ENCODE data around the gene SHISA7.

The SHISA7 gene

GRCh38 chr19:55481148-55481793 is 38.2 kb upstream of the SHISA7 start:
- H3K4me3 ChIP-seq (ENCODE audit: control insufficient read depth in 1 of 7, extremely low read depth in 1 of 7, insufficient read depth in 4 of 7, low read depth in 2 of 7, low read length in 6 of 7) = no peak overlapping the region
- H3K9me3 ChIP-seq (ENCODE audit: control extremely low read depth in 1 of 5, control insufficient read depth in 4 of 5, insufficient read depth in 2 of 5, low read depth in 1 of 5, low read length in 4 of 5) = no peaks in the 10 kb centered on the region
- peaks cover 2 to 30% (median 23%) of the 10 kb centered on the region in 4 experiments for H3K4me1 ChIP-seq (ENCODE audit: control extremely low read depth in 1 of 4, control insufficient read depth in 4 of 4, insufficient read depth in 4 of 4, low read length in 3 of 4)
- CTCF ChIA-PET = interaction anchor here (0.6 kb wide), 1 partner anchor 76 kb away, joined by 3 read pairs; no protein-coding TSS in a partner anchor
- no peak for DNase-seq
- peaks cover 0 to 21% (median 9%) of the 10 kb centered on the region in 4 experiments for H3K36me3 ChIP-seq (ENCODE audit: control insufficient read depth in 4 of 4, insufficient read depth in 4 of 4, low read length in 3 of 4)
- H3K27ac ChIP-seq (ENCODE audit: insufficient read depth in 1 of 2, low read depth in 1 of 2, low read length in 2 of 2, poor library complexity in 1 of 2, severe bottlenecking in 2 of 2) = no peak overlapping the region
- WGBS (ENCODE audit: insufficient coverage) = 97% methylated on average over 43 of the region's 52 CpGs
- no peaks in the 10 kb centered on the region for H3K27me3 ChIP-seq (replicated peaks in 2 of 5; ENCODE audit: control insufficient read depth in 4 of 5, insufficient read depth in 5 of 5, low read length in 4 of 5)
- POLR2A ChIA-PET = no interaction called here

GRCh38 chr19:55479451-55480230 is 36.5 kb upstream of the SHISA7 start:
- Histone ChIP-seq H3K27me3 (replicated peaks in 2 of 5; ENCODE audit: control insufficient read depth in 4 of 5, insufficient read depth in 5 of 5, low read length in 4 of 5) (no peaks in the 10 kb centered on the region), H3K9me3 (ENCODE audit: control extremely low read depth in 1 of 5, control insufficient read depth in 4 of 5, insufficient read depth in 2 of 5, low read depth in 1 of 5, low read length in 4 of 5) (no peaks in the 10 kb centered on the region), H3K4me3 (ENCODE audit: control insufficient read depth in 1 of 7, extremely low read depth in 1 of 7, insufficient read depth in 4 of 7, low read depth in 2 of 7, low read length in 6 of 7) (no peak overlapping the region), H3K36me3 (ENCODE audit: control insufficient read depth in 4 of 4, insufficient read depth in 4 of 4, low read length in 3 of 4) (peaks cover 0 to 21% (median 9%) of the 10 kb centered on the region in 4 experiments), H3K4me1 (ENCODE audit: control extremely low read depth in 1 of 4, control insufficient read depth in 4 of 4, insufficient read depth in 4 of 4, low read length in 3 of 4) (peaks cover 2 to 24% (median 19%) of the 10 kb centered on the region in 4 experiments), H3K27ac (ENCODE audit: insufficient read depth in 1 of 2, low read depth in 1 of 2, low read length in 2 of 2, poor library complexity in 1 of 2, severe bottlenecking in 2 of 2) (no peak overlapping the region)
- WGBS (ENCODE audit: insufficient coverage) = 89% methylated on average over 14 of the region's 15 CpGs
- no peak for DNase-seq
- ChIA-PET POLR2A (no interaction called here), CTCF (interaction anchor here (1.6 kb wide), 1 partner anchor 10 kb away, joined by 4 read pairs; no protein-coding TSS in a partner anchor)

GRCh38 chr19:55479045-55479444 is 35.9 kb upstream of the SHISA7 start:
- no peaks in the 10 kb centered on the region for H3K9me3 ChIP-seq (ENCODE audit: control extremely low read depth in 1 of 5, control insufficient read depth in 4 of 5, insufficient read depth in 2 of 5, low read depth in 1 of 5, low read length in 4 of 5)
- peaks cover 2 to 19% (median 13%) of the 10 kb centered on the region in 4 experiments for H3K4me1 ChIP-seq (ENCODE audit: control extremely low read depth in 1 of 4, control insufficient read depth in 4 of 4, insufficient read depth in 4 of 4, low read length in 3 of 4)
- POLR2A ChIA-PET = no interaction called here
- CTCF ChIA-PET = interaction anchor here (0.8 to 1.6 kb wide), 2 partner anchors 10 to 11 kb away, joined by 3 to 4 read pairs; no protein-coding TSS in a partner anchor
- no peak for DNase-seq
- peaks cover 0 to 18% (median 9%) of the 10 kb centered on the region in 4 experiments for H3K36me3 ChIP-seq (ENCODE audit: control insufficient read depth in 4 of 4, insufficient read depth in 4 of 4, low read length in 3 of 4)
- no peak overlapping the region for H3K27ac ChIP-seq (ENCODE audit: insufficient read depth in 1 of 2, low read depth in 1 of 2, low read length in 2 of 2, poor library complexity in 1 of 2, severe bottlenecking in 2 of 2)
- 95% methylated on average over 17 of the region's 17 CpGs for WGBS (ENCODE audit: insufficient coverage)
- H3K4me3 ChIP-seq (ENCODE audit: control insufficient read depth in 1 of 7, extremely low read depth in 1 of 7, insufficient read depth in 4 of 7, low read depth in 2 of 7, low read length in 6 of 7) = no peak overlapping the region
- H3K27me3 ChIP-seq (replicated peaks in 2 of 5; ENCODE audit: control insufficient read depth in 4 of 5, insufficient read depth in 5 of 5, low read length in 4 of 5) = no peaks in the 10 kb centered on the region

DNA sequence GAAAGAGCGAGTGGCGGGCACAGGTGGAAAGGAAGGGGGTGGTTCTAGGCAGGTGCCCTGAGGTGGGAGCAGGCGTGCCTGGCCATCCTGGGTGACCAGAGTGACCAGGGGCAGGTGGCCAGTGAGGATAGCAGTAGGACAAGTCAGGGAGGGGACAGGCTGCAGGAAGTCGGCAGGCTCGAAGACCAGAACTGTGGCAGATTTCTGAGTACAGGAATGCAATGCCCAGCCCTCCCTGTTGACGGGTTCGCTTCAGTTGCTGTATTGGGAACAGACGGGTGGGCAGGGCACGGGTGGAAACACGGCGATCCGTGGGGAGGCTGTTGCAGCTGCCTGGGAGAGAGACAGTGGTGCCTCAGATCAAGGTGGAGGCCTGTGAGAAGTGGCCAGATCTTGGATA is 35.3 kb upstream of the SHISA7 start:
- Histone ChIP-seq H3K27ac (ENCODE audit: insufficient read depth in 1 of 2, low read depth in 1 of 2, low read length in 2 of 2, poor library complexity in 1 of 2, severe bottlenecking in 2 of 2) (no peak overlapping the region), H3K4me3 (ENCODE audit: control insufficient read depth in 1 of 7, extremely low read depth in 1 of 7, insufficient read depth in 4 of 7, low read depth in 2 of 7, low read length in 6 of 7) (no peak overlapping the region), H3K27me3 (replicated peaks in 2 of 5; ENCODE audit: control insufficient read depth in 4 of 5, insufficient read depth in 5 of 5, low read length in 4 of 5) (no peaks in the 10 kb centered on the region), H3K4me1 (ENCODE audit: control extremely low read depth in 1 of 4, control insufficient read depth in 4 of 4, insufficient read depth in 4 of 4, low read length in 3 of 4) (peaks cover 2 to 19% (median 11%) of the 10 kb centered on the region in 4 experiments), H3K9me3 (ENCODE audit: control extremely low read depth in 1 of 5, control insufficient read depth in 4 of 5, insufficient read depth in 2 of 5, low read depth in 1 of 5, low read length in 4 of 5) (no peaks in the 10 kb centered on the region), H3K36me3 (ENCODE audit: control insufficient read depth in 4 of 4, insufficient read depth in 4 of 4, low read length in 3 of 4) (peaks cover 0 to 13% (median 8%) of the 10 kb centered on the region in 4 experiments)
- WGBS (ENCODE audit: insufficient coverage) = over 99% methylated on average over 11 of the region's 12 CpGs
- ChIA-PET POLR2A (no interaction called here), CTCF (interaction anchor here (0.8 to 3.2 kb wide), 3 partner anchors 11 kb away, joined by 3 to 14 read pairs (median 4); no protein-coding TSS in a partner anchor)
- no peak for DNase-seq

DNA sequence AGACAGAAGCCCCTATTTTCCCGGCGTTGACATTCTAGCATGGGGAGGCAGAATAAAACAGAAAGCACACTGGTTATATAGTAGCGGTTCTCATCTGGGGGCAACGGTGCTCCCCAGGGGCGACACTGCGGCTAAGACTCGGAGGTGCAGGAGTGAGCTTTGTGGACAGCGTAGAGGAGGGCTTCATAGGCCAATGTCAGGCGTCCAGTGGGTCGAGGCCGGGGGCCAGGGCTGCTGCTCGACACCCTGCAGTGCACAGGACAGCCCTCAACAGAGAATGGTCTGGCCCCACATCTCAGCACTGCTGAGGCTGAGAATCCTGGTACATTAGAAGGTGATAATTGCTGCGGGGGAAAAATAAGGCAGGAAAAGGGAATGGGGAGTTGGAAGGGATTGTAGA is 34.8 kb upstream of the SHISA7 start:
- Histone ChIP-seq H3K27ac (ENCODE audit: insufficient read depth in 1 of 2, low read depth in 1 of 2, low read length in 2 of 2, poor library complexity in 1 of 2, severe bottlenecking in 2 of 2) (peak overlapping the region in 1 of 2 experiments; percentile 77), H3K4me3 (ENCODE audit: control insufficient read depth in 1 of 7, extremely low read depth in 1 of 7, insufficient read depth in 4 of 7, low read depth in 2 of 7, low read length in 6 of 7) (peak overlapping the region in 2 of 7 experiments; percentile 81 to 89), H3K4me1 (ENCODE audit: control extremely low read depth in 1 of 4, control insufficient read depth in 4 of 4, insufficient read depth in 4 of 4, low read length in 3 of 4) (peaks cover 2 to 19% (median 11%) of the 10 kb centered on the region in 4 experiments)

DNA sequence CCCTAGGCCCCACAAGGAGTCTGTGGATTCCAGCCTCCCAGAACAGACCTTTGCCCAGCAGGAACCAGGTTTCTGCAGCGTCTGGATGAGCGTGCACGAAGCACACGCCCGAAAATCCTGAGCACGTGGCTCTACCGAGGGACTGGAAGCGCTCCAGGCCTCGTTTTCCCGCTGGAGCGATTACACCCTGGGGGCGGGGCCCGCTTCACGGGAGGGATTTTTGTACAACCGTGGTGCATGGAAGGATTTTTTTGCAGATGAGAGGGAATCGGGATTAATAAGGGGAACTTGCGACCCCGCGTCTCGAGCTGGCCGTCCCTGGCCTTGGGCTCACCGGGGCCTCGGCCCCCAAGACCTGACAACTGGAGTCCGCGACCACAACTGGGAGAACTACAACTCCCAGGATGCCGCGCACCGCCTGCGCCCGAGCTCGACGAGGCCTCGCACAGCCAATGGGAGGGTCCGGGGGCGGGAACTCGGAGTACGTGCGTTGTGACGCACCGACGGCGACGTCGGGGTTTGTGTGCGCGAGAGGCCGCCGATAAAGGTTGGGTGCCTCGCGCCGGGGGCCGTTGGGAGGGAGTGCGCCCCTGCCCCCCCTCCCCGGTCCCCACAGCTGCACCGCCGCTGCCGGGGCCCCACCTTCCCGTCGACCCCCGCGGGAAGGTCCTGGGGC is 33.1 kb upstream of the SHISA7 start, which contains the start of gene ZNF628:
ZNF628 (plus strand) TSS at position 518 of the 676 bp plus-strand sequence. CDS start 3,294 bp downstream, outside the sequence.
- Histone ChIP-seq H3K27me3 (replicated peaks in 2 of 5; ENCODE audit: control insufficient read depth in 4 of 5, insufficient read depth in 5 of 5, low read length in 4 of 5) (no peaks in the 10 kb centered on the region), H3K9me3 (ENCODE audit: control extremely low read depth in 1 of 5, control insufficient read depth in 4 of 5, insufficient read depth in 2 of 5, low read depth in 1 of 5, low read length in 4 of 5) (no peaks in the 10 kb centered on the region), H3K27ac (ENCODE audit: insufficient read depth in 1 of 2, low read depth in 1 of 2, low read length in 2 of 2, poor library complexity in 1 of 2, severe bottlenecking in 2 of 2) (peak within 1 kb of the TSS in 1 of 2 experiments; percentile 84), H3K36me3 (ENCODE audit: control insufficient read depth in 4 of 4, insufficient read depth in 4 of 4, low read length in 3 of 4) (peaks cover 0 to 3% (median 2%) of the 10 kb centered on the region in 4 experiments), H3K4me3 (ENCODE audit: control insufficient read depth in 1 of 7, extremely low read depth in 1 of 7, insufficient read depth in 4 of 7, low read depth in 2 of 7, low read length in 6 of 7) (peak within 1 kb of the TSS; percentile 50 to 89 (median 81)), H3K4me1 (ENCODE audit: control extremely low read depth in 1 of 4, control insufficient read depth in 4 of 4, insufficient read depth in 4 of 4, low read length in 3 of 4) (peaks cover 2 to 19% (median 11%) of the 10 kb centered on the region in 4 experiments)
- 2% methylated on average over 52 of the region's 61 CpGs for WGBS (ENCODE audit: insufficient coverage)
- peak; percentile 98 to 99 (median 99) for DNase-seq
- CTCF ChIA-PET = interaction anchor here (0.6 to 3.2 kb wide), 5 partner anchors 9 to 222 kb away, joined by 3 to 14 read pairs (median 3); no protein-coding TSS in a partner anchor
- POLR2A ChIA-PET = interaction anchor here (1.0 to 2.1 kb wide), 5 partner anchors 11 to 124 kb away, joined by 3 to 6 read pairs (median 4); partner anchors contain the start of gene ZNF524

More for the DNA sequence above, 34.8 kb upstream of the SHISA7 start:
- 92% methylated on average over 13 of the region's 13 CpGs for WGBS (ENCODE audit: insufficient coverage)
- ChIA-PET POLR2A (interaction anchor here (2.1 kb wide), 1 partner anchor 9 kb away, joined by 4 read pairs; no protein-coding TSS in a partner anchor), CTCF (interaction anchor here (1.6 to 3.2 kb wide), 2 partner anchors 10 to 11 kb away, joined by 4 to 14 read pairs; no protein-coding TSS in a partner anchor)
- Histone ChIP-seq H3K27me3 (replicated peaks in 2 of 5; ENCODE audit: control insufficient read depth in 4 of 5, insufficient read depth in 5 of 5, low read length in 4 of 5) (no peaks in the 10 kb centered on the region), H3K9me3 (ENCODE audit: control extremely low read depth in 1 of 5, control insufficient read depth in 4 of 5, insufficient read depth in 2 of 5, low read depth in 1 of 5, low read length in 4 of 5) (no peaks in the 10 kb centered on the region), H3K36me3 (ENCODE audit: control insufficient read depth in 4 of 4, insufficient read depth in 4 of 4, low read length in 3 of 4) (peaks cover 0 to 11% (median 7%) of the 10 kb centered on the region in 4 experiments)
- DNase-seq = no peak
